GM21576 (cell line): ENCODE results near the gene NUP93.

ENCODE experiments used
- ATAC-seq: cut with Tn5 transposase; IDR thresholded peaks from one replicate; pipeline ENCODE4 v1.9.1; 2021; ENCODE audit warnings: mild to moderate bottlenecking, moderate library complexity; ENCODE audit not compliant: unreplicated experiment

Gene NUP93

GRCh38 chr16:56885446-56886162 lies 155.7 kb downstream of the NUP93 start:
- no peak for ATAC-seq

- ATAC-seq, result no peak
These were observed 156.4 kb downstream of the NUP93 start for GRCh38 chr16:56886296-56886695.

DNA sequence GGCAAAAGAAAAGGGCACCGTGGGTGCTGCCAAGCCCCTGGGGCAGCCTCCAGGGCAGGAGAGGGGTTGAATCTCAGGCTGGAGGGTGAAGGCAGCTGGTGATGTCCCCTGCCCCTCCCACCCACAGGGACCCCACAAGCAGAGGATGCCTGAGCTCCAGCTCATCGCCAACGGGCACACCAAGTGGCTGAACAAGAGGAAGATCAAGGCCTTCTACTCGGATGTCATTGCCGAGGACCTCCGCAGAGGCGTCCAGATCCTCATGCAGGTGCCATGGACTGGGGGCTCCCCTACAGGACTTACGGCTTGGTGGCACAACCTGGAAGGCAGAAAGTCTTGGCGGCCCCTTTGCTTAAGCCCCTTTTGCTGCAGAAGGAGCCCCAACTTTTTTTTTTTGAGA lies 156.9 kb downstream of the NUP93 start:
- ATAC-seq, result no peak

DNA sequence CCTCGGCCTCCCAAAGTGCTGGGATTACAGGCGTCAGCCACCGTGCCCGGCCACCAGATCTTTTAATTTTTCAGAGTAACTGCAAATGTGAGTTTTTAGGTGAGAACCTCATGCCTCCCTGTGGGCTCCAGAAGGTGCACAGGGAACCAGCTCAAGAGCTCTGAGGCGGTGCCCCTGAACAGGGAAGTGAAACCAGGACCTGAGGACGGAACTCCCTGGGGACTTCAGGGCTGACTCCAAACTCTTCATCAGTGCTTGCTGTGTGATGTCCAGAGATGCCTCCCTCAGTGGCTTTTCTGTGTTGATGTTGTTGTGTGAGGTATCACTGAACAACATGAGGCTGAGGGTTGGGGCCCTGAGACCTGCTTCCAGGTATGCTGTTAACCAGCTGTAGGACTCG lies 158.9 kb downstream of the NUP93 start:
- peak; percentile 55 for ATAC-seq

DNA sequence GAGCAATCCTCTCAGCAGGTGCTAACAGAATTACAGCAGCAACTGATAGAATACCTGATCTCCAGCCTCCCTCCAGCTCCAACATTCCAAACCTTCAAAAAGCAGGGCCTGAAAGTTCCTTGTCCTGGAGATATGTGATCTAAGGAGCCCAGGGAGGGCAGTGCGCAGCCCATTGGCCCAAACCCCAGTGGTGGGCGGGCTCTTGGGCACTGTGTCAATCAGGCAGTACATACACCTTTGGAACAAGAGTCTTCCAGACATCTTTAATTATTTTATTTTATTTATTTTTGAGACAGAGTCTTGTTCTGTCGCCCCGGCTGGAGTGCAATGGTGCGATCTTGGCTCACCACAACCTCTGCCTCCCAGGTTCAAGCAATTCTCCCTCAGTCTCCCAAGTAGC lies 159.3 kb downstream of the NUP93 start:
- no peak for ATAC-seq

- no peak for ATAC-seq
These were observed 161.8 kb downstream of the NUP93 start for GRCh38 chr16:56891685-56892084.

DNA sequence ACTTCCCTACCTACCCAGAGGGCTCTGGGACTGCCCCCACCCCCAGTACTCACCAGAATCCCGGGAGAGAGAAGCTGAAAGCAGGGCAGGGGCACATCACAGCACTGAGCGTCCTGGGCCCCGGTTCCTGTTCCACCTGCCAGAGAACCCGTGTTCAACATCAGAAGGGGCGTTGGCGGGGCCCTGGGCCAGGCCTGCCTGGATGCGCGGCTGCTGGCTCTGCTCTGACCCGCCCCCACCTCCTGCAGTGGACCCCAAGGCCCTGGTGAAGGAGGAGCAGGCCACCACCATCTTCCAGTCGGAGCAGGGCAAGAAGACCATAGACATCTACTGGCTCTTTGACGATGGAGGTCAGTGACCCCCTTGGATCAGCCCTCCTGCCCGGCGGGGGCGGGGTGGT lies 162.8 kb downstream of the NUP93 start:
- ATAC-seq, result no peak

DNA sequence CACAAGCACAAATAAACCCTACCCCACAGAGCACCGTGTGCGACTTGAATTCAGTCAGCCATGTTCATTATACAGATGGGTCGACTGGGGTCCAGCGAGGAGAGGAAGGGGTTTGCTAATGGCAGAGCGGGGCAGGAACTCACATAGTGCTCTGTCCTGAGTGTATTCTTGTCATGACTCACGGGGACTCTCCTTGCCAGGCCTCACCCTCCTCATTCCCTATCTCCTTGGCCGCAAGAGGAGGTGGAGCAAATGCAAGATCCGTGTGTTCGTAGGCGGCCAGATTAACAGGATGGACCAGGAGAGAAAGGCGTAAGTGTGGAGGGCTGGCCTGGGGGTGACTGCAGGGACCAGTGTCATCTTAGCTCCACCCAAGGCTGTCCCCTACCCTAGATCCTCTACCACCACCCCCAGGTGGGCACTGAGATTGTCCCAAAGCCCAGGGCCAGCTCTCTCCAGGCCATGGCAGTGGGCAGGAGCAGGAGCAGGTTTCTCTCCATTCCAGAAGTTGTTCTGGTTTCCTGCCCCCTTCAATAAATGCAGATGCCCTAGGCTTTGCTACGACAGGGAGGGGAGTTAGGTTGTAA lies 164.5 kb downstream of the NUP93 start:
- ATAC-seq, result no peak

GRCh38 chr16:56895813-56896212 lies 165.9 kb downstream of the NUP93 start:
- ATAC-seq, result no peak

DNA sequence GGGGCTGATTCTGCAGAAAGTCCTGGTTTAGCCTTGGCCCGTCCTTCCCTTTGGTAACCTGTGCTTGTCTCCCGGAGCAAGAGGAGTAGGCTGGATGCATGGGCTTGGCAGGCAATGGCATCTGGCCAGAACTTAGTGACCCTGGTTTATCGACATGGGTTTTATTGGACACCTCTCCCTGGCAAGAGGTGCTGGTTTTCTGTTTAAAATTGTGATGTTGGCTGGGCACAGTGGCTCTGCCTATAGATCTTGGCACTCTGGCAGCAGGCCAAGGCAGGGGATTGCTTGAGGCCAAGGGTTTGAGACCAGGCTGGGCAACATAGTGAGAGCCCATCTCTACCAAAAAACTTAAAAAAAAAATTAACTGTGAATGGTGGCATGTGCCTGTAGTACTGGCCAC lies 166.3 kb downstream of the NUP93 start:
- no peak for ATAC-seq

GRCh38 chr16:56897026-56897799 lies 167.3 kb downstream of the NUP93 start:
- ATAC-seq, result no peak

DNA sequence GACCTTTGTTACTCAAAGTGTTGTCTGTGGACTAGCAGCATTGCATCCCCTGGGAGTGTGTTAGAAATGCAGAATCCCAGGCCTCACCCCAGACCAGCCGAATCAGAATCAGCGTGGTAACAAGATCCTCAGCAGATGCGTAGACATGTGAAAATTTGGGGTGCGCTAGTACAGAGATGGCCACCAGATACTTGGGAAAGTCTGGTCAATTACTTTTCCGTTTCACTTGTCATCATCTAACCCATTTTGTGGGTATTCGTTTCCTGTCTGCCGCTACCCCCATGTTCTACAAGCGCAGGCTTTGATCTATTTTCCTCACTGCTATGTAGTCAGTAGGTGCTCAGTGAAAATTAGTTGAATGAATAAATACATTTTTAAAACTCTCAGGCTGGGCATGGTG lies 168.9 kb downstream of the NUP93 start:
- no peak for ATAC-seq
